Iris pigment epithelial cell (primary cell): ENCODE measurements around the gene WRAP73.
A peak's percentile ranks its signal among the peaks of the same experiment; 100 is the strongest.

Experiments used
- DNase-seq: peaks from one replicate; pipeline ENCODE4 v3.0.0-alpha.2; 2011; ENCODE audit warnings: low read depth

Gene WRAP73, protein sequence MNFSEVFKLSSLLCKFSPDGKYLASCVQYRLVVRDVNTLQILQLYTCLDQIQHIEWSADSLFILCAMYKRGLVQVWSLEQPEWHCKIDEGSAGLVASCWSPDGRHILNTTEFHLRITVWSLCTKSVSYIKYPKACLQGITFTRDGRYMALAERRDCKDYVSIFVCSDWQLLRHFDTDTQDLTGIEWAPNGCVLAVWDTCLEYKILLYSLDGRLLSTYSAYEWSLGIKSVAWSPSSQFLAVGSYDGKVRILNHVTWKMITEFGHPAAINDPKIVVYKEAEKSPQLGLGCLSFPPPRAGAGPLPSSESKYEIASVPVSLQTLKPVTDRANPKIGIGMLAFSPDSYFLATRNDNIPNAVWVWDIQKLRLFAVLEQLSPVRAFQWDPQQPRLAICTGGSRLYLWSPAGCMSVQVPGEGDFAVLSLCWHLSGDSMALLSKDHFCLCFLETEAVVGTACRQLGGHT

GRCh38 chr1:3649342-3650247 lies at the start of gene WRAP73:
TSS of gene WRAP73 (minus strand) at chr1:3650103. CDS start at chr1:3649999, 104 bp downstream.
- peak; percentile 92 for DNase-seq

DNA sequence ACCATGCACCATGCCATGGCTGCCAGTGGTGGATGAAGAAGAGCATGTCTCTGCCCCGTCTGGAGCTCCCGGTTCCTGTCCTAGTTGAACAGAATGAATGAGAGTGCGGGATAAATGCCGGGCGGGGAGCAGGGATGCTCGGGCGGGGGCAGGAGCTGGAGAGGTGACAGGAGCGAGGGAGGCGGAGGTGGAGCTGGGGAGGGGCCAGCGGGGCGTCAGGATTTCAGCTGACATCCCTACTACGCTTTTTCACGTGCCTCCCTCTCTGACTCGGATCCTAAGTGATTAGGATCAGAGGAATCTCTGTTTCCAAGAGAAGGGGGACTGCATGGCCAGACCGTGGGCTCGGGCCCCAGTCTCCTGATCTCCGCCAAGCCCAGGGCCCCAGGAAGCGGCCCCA lies 49.7 kb upstream of the WRAP73 start:
- no peak for DNase-seq

DNA sequence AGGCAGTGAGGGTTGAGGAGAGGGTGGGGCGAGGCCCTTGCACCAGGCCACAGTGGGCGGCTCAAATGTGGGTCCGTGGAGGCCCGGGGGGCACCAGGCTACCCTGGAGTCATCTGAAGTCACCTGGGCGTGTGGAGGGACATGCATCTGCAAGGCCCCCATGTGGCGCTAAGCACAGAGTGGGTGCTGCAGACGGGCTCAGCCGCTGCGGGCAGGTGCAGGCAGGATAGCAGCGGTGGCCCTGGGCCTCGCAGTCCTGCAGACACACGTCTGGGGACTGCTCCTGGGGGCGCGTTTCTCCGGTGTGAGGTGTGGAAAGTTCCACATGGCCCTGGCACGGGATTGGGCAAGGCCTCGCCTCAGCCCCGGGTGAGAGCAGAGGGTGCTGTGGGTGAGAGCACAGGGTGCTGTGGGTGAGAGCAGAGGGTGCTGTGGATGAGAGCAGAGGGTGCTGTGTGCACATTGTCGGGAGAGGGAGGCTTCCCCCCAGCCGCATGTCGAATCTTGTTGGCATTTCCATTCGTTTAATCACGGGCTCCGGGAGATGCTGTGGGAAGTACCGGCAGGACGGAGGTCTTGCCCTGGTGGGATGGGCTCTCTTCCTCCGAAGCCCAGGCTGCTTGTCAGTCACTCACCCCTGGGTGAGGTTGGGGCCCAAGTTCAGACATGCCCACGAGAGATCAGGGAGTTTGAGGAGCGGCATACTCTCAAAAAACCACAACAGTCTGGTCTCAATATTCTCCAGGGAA lies 48.9 kb upstream of the WRAP73 start:
- no peak for DNase-seq

DNA sequence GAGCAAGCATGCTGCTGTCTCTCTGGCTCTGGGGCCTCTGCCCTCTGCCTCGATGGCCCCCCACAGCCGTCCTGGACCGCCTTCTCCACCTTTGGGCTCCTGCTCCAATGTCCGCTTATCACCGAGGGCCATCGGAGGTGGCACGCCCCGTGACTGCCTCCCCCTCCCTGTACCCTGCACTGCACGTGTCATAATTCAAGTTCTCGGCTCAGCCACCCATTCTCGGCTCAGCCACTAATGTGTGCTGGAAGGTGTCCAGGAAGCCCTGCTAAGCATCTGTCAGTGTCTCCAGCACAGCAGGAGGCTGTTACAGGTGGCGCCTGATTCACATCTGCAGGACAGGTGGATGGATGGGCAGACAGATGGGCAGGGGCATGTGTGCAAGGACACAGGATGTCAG lies 47.9 kb upstream of the WRAP73 start:
- no peak for DNase-seq

DNA sequence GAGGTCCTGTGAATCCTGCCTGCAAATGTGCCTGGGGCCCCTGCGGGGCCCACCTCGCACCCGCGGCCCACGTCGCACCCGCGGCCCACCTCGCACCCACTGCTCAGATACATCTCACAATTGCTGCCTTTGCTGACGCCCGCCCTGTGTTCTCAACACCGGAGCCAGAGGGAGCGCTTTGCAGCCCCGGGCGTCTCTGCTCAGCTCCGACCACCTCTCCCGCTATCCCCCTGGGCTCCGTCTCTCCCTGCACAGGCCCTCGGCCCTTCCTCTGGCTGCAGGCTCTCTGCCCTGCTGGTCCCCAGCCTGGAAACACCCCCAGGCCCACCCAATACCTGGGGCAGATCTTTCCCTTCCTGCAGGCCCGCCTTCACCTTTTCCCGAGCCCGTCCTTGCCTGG lies 47.2 kb upstream of the WRAP73 start:
- DNase-seq: no peak

DNA sequence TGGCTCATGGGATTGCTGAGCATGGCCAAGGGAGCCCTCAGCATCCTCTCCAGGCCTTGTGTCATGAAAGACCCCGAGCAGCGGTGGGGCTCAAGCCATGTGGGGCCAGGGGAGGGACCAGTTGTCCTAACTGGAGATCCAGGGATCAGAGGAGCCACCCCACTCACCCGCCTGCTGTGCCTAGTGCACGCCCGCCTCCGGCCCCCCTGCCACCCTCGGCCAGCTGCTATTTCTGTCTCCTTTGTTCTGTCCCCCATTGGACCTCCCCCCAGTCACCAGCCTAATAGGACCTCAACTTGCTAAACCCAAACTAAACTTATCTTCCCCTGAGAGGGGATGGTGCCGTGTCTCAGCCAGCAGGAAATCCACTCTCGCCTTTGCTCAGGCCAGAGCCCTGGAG lies 46.8 kb upstream of the WRAP73 start:
- DNase-seq: no peak

GRCh38 chr1:3695326-3696217 lies 45.7 kb upstream of the WRAP73 start:
- DNase-seq: peak; percentile 41

GRCh38 chr1:3693321-3693720 lies 43.4 kb upstream of the WRAP73 start:
- DNase-seq: no peak

- DNase-seq: no peak
Observed at GRCh38 chr1:3692598-3692997, 42.7 kb upstream of the WRAP73 start.

GRCh38 chr1:3691421-3692204 lies 41.7 kb upstream of the WRAP73 start:
- DNase-seq: no peak

GRCh38 chr1:3690282-3691065 lies 40.6 kb upstream of the WRAP73 start:
- DNase-seq: no peak

- DNase-seq: no peak
Observed at GRCh38 chr1:3689138-3689750, 39.3 kb upstream of the WRAP73 start.

DNA sequence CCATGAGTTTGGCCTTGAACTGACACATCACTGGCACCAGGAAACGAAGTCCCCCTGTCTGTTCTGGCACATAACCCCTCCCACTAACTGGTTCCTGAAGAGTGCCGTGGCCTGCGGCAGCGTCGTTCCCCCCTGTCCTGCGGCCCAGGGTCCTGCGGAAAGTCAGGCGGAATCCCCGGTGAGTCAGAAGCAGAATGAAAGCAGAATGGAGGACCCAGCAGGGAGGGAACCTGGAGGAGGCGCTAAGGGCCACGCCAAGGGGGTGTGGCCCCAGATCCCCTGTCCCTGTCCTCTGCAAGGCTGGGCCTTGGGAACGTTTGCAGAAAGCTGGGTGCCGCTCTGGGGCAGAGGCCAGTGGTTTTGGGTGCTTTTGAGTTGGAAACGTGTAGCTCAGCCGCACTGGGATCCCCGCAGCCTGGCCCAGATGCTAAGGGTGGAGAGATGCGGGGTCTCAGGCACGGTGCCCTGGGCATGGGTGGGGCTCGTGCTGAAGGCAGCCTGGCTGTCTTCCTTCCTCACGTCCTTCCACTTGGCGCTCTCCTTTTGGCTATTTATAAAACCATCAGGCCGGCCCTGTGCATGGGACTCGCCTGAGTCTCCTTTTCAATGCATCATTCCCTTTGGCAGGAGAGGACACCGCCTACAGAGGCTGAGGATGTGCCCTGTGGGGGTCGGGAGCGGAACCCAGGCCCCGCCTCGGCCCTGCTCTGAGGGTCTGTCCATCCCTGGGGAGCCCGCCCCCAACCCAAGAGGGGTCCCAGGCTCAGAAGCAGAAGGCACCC lies 38.6 kb upstream of the WRAP73 start:
- no peak for DNase-seq

DNA sequence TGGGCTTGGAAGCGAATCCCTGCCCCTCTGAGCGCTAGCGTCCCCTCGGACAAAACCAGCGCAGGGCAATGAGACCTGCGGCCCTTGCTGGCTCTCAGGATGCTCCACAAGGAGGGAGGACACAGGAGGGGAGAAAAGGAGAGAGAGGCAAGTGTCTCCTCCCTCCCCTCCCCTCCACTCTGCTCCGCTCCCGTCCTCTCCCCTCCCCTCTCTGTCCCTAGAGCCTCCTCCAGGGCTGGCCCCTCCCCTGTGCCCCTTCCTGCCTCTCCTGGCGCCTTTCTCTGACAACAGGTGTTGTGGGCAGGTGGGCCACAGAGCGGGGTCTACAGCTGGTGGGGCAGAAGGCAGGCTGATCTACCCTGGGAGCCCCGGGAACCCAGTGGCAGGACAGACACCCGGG lies 37.6 kb upstream of the WRAP73 start:
- DNase-seq: no peak

DNA sequence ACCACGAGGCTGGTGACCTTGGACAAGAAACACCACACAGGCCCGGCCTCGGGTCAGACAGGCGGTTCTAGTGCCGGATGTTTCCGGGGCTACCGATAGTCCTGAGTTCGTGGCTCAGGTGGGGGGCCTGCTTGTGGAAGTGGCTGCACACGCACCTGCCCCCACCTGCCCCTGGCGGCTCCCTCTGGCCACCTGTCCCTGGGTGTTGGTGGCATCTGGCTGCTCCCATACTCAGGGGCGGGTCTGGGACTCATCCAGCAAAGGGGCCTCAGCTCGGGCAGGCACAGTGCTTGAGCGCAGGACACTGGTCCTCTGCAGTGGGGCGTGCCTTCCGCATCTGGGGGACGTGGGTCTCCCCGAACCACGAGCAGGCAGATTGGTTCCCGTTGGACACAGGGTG lies 36.0 kb upstream of the WRAP73 start:
- no peak for DNase-seq

DNA sequence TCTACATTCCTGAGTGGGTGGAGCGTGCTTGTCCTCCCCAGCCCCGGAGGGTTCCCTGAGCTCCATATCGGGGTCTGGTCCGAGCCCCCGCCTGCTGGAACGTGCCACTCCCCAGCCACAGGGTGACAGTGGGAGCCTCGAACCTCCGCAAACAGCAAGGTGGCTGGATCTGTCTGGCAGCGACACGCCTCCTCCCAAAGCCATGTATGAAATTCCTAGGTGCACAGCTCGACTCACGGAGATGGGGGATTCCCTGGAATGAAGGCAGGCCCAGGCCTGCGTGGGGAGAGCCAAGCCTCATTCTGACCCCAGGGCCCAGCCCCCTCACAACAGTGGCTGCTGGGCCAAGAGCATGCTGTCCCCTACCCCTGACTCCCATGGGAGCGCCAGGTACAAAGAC lies 35.3 kb upstream of the WRAP73 start:
- DNase-seq: no peak

- DNase-seq: peak; percentile 26
Observed at GRCh38 chr1:3683992-3684391, 34.1 kb upstream of the WRAP73 start.

- no peak for DNase-seq
Observed at GRCh38 chr1:3683197-3683596, 33.3 kb upstream of the WRAP73 start.
